ENCODE measurements around the gene SYCE3.
A peak's percentile ranks its signal among the peaks of the same experiment; 100 is the strongest.
"Not testable (repeated sequence)": the region's sequence is repeated elsewhere in the genome, so short reads cannot be mapped to it uniquely, and the experiment has no call there.

The SYCE3 gene

DNA sequence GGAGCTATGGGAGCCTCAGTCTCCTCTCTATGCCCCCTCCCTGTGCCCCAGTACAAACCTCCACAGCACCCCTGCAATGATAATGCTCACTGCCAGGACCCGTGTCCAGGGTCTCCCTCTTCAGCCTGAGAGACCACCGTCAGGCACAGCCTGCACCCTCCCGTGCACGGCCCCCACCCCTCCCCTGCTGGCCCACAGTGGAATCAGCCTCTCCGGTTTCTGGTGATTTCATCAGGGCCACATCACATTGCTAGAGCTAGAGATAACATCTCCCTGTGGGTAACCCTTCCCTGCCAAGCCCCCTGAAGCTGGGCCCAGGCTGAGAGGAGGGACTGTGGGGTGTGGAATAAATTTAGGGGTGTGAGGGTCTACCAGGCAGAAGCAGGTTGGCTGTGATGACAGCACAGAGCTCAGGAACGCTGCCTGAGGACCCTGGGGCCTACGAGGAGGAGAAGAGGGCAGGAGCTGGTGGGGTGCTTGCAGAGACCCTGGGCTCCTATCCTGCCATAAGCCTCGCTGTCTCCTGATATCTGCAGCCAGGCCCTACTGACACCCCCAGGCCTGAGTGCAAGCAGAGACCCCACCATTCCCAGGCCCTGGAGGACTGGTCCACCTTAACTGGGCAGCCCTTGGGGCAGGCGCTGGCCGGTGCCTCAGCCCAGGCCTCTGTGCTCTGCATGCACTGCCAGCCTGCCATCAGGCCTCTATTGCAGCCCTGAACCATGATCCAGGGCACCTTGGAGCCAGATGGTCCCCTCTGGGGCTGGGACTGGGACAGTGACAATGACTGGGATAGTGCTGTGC lies 17.0 kb downstream of the SYCE3 start, which contains the start of gene KLHDC7B:
Gene KLHDC7B (plus strand): TSS at position 378 of the 804 bp plus-strand sequence. CDS start 345 bp downstream, at position 723.
- H3K27me3 ChIP-seq (ENCODE audit: insufficient read depth, low read length) = peaks cover 26% of the 10 kb centered on the region
- no peaks in the 10 kb centered on the region; the same call in 1 of the 2 replicates for H3K4me1 ChIP-seq (ENCODE audit: insufficient read depth, low read length)
- H3K9ac ChIP-seq (ENCODE audit: low read depth, low read length) = no peak within 1 kb of the TSS
- no peak within 1 kb of the TSS for H3K4me3 ChIP-seq (ENCODE audit: low read length)
- no peaks in the 10 kb centered on the region for H3K9me3 ChIP-seq (ENCODE audit: insufficient read depth, low read depth, low read length)
- no peaks in the 10 kb centered on the region for H3K36me3 ChIP-seq (ENCODE audit: insufficient read depth, low read depth, low read length)
- H3K27ac ChIP-seq (ENCODE audit: low read length) = no peak within 1 kb of the TSS

DNA sequence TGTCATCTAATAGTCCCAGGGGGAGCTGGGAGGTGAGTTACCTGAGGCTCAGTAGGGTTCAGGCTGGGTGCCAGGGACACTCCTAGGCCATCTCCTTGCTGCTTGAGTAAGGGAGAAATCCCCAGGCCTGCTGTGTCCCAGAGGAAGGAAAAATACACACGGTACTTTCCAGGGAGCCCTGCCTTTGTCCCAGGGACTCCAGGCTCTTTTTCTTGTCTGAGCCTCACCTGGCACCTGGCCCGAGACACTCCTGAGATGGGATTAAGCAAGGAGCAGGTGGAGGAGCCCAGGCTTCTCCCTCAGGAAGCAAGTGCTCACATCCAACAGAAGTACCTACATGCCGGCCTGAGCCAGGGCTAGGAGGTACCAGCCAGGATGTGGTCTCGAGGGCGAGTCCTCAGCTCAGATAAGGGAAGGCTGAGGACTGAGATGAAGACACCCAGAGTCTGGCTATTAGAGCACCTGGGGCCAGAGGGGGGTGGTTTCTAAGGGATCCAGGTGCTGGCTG lies 17.9 kb downstream of the SYCE3 start:
- Histone ChIP-seq H3K9ac (ENCODE audit: low read depth, low read length) (no peak overlapping the region), H3K4me1 (ENCODE audit: insufficient read depth, low read length) (no peaks in the 10 kb centered on the region; the same call in 1 of the 2 replicates), H3K4me3 (ENCODE audit: low read length) (no peak overlapping the region), H3K27ac (ENCODE audit: low read length) (no peak overlapping the region), H3K9me3 (ENCODE audit: insufficient read depth, low read depth, low read length) (no peaks in the 10 kb centered on the region), H3K27me3 (ENCODE audit: insufficient read depth, low read length) (peaks cover 26% of the 10 kb centered on the region), H3K36me3 (ENCODE audit: insufficient read depth, low read depth, low read length) (no peaks in the 10 kb centered on the region)

DNA sequence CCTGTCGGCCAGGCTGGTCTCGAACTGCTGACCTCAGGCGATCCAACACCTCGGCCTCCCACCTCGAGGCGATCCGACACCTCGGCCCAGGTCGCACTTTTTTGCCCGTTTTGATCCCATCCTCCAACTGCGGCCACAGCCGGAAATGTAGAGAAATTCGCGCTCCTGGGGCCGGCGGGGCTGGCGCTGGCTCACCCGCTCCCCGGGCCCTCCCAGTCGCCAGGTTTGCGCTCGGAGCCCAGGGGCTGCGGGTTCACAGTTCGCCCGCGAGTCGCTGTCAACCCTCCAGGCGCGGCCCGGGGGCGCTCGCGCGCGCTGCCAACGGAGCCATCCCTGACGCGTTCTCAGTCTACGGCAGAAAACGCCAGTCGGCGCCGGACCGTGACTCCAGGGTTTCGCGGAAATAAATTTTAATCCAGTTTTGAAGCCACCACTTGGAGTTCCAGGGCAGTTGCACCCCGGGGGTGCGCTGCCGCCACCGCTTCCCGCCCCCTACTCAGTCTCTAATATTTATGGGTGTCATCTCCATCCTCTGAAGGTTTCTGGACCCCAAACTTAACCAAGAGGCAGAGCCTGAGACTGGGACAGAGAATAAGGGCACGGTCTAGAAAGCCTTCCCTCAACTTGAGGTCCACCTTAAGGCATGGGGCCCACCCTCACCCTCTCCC lies 18.5 kb downstream of the SYCE3 start:
- no peak overlapping the region for H3K27ac ChIP-seq (ENCODE audit: low read length)
- H3K9ac ChIP-seq (ENCODE audit: low read depth, low read length) = no peak overlapping the region
- H3K27me3 ChIP-seq (ENCODE audit: insufficient read depth, low read length) = peaks cover 26% of the 10 kb centered on the region
- H3K4me3 ChIP-seq (ENCODE audit: low read length) = peak overlapping the region; percentile 41; the same call in 1 of the 2 replicates
- no peaks in the 10 kb centered on the region; the same call in 1 of the 2 replicates for H3K4me1 ChIP-seq (ENCODE audit: insufficient read depth, low read length)
- no peaks in the 10 kb centered on the region for H3K9me3 ChIP-seq (ENCODE audit: insufficient read depth, low read depth, low read length)
- no peaks in the 10 kb centered on the region for H3K36me3 ChIP-seq (ENCODE audit: insufficient read depth, low read depth, low read length)

DNA sequence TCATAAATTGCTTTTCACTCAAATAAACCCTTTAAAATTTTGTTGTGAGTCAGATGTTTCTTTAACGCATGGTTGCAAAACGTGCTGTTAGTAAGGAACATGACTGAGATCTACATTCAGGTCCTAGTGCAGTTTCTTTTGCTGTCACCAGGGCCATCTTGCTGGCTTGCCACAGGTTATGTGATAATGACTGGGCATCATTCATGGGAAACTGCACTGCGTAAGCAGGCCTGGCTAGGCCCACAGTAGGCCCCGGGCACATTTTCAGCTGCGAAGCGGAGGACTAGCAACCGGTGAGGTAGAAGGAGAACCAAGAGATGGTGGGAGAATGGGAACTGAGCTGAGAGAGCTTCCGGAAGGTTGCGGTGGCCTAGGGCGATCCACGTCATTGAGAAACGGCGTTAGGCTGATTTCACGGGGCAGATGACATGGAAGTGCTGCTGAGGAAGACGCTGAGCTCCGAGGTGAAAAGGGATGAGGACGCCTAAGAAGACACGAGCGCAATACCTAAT lies 20.2 kb downstream of the SYCE3 start:
- no peak overlapping the region for H3K4me3 ChIP-seq (ENCODE audit: low read length)
- H3K27ac ChIP-seq (ENCODE audit: low read length) = no peak overlapping the region
- H3K36me3 ChIP-seq (ENCODE audit: insufficient read depth, low read depth, low read length) = no peaks in the 10 kb centered on the region
- no peaks in the 10 kb centered on the region for H3K9me3 ChIP-seq (ENCODE audit: insufficient read depth, low read depth, low read length)
- H3K9ac ChIP-seq (ENCODE audit: low read depth, low read length) = no peak overlapping the region
- no peaks in the 10 kb centered on the region; the same call in 1 of the 2 replicates for H3K4me1 ChIP-seq (ENCODE audit: insufficient read depth, low read length)
- peaks cover 31% of the 10 kb centered on the region for H3K27me3 ChIP-seq (ENCODE audit: insufficient read depth, low read length)

DNA sequence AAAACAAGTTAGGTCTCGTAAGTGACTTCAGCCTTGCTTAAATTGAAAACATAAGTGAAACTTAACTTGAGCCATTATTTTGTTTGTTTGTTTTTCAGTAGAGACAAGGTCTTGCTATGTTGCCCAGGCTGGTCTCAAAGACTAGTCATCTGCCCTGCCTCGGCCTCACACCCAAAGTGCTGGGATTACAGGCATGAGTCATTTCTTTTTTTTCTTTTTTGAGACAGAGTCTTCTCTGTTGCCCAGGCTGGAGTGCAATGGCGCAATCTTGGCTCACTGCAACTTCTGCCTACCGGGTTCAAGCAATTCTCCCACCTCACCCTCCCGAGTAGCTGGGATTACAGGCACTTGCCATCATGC lies 21.1 kb downstream of the SYCE3 start:
- not testable (repeated sequence) for H3K27ac ChIP-seq (ENCODE audit: low read length); H3K9me3 ChIP-seq (ENCODE audit: insufficient read depth, low read depth, low read length); H3K9ac ChIP-seq (ENCODE audit: low read depth, low read length); H3K4me1 ChIP-seq (ENCODE audit: insufficient read depth, low read length); H3K4me3 ChIP-seq (ENCODE audit: low read length); H3K36me3 ChIP-seq (ENCODE audit: insufficient read depth, low read depth, low read length)
- peaks cover 33% of the 10 kb centered on the region for H3K27me3 ChIP-seq (ENCODE audit: insufficient read depth, low read length)

DNA sequence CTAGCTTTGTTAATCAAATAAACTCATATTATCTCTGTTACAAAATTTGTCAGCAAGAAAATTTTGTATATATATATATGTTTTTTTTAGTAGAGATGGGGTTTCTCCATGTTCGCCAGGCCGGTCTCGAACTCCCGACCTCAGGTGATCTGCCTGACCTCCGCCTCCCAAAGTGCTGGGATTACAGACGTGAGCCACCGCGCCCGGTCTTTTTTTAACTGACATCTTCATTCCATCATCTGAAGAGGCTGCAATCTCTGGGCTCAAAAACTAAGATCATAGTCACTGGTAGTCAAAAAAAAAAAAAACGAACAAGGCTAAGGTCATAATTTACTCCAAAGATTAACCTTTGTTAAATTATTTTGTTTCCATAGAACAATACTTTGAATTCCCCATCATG lies 22.3 kb downstream of the SYCE3 start:
- no peaks in the 10 kb centered on the region for H3K9me3 ChIP-seq (ENCODE audit: insufficient read depth, low read depth, low read length)
- no peak overlapping the region for H3K27ac ChIP-seq (ENCODE audit: low read length)
- H3K36me3 ChIP-seq (ENCODE audit: insufficient read depth, low read depth, low read length) = no peaks in the 10 kb centered on the region
- no peak overlapping the region for H3K9ac ChIP-seq (ENCODE audit: low read depth, low read length)
- no peaks in the 10 kb centered on the region; the same call in 1 of the 2 replicates for H3K4me1 ChIP-seq (ENCODE audit: insufficient read depth, low read length)
- H3K4me3 ChIP-seq (ENCODE audit: low read length) = no peak overlapping the region
- peaks cover 27% of the 10 kb centered on the region for H3K27me3 ChIP-seq (ENCODE audit: insufficient read depth, low read length)

DNA sequence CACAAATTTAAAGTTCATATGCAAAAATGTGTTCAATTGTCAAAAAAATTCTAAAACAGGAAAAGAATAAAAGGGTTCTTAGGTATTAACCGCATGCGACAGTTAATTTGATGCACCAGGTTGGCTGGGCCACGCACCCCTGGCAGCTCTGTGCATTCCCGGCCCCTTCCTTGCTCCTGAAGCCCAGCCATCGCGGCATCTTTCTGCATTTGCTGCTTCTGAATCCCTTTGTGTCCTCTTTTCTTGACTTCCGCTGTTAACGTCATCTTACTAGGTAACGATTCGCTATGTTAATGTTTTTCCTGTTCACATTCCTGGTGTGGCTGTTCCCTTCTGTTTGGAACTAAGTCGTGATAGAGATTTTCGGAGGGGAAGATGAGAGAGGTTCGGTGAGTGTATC lies 25.0 kb downstream of the SYCE3 start:
- Histone ChIP-seq H3K9me3 (ENCODE audit: insufficient read depth, low read depth, low read length) (no peaks in the 10 kb centered on the region), H3K36me3 (ENCODE audit: insufficient read depth, low read depth, low read length) (no peaks in the 10 kb centered on the region), H3K4me3 (ENCODE audit: low read length) (no peak overlapping the region), H3K9ac (ENCODE audit: low read depth, low read length) (no peak overlapping the region), H3K27ac (ENCODE audit: low read length) (no peak overlapping the region), H3K4me1 (ENCODE audit: insufficient read depth, low read length) (no peaks in the 10 kb centered on the region), H3K27me3 (ENCODE audit: insufficient read depth, low read length) (peaks cover 19% of the 10 kb centered on the region)

DNA sequence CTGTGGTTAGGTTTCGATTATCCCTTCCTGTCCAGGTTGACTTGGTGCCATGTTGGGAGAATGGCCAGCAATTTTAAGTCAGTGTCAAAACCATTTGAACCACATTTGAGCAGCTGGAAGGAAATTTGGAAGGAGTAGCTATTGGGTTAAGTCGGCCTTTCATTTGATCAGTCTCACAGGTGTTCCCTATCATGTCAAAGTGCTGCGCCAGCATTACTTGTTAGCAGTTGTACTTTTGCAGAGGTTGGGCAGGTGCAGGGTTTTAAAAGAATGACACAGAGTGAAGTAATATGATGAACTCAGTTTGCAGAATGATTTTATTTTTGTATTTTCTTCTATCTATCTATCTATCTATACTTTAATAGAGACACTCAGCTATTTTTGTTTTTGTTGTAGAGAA lies 26.5 kb downstream of the SYCE3 start:
- Histone ChIP-seq H3K27ac (ENCODE audit: low read length) (no peak overlapping the region), H3K9me3 (ENCODE audit: insufficient read depth, low read depth, low read length) (no peaks in the 10 kb centered on the region), H3K4me3 (ENCODE audit: low read length) (no peak overlapping the region), H3K27me3 (ENCODE audit: insufficient read depth, low read length) (peaks cover 34% of the 10 kb centered on the region), H3K36me3 (ENCODE audit: insufficient read depth, low read depth, low read length) (no peaks in the 10 kb centered on the region), H3K9ac (ENCODE audit: low read depth, low read length) (no peak overlapping the region), H3K4me1 (ENCODE audit: insufficient read depth, low read length) (no peaks in the 10 kb centered on the region; the same call in 1 of the 2 replicates)

DNA sequence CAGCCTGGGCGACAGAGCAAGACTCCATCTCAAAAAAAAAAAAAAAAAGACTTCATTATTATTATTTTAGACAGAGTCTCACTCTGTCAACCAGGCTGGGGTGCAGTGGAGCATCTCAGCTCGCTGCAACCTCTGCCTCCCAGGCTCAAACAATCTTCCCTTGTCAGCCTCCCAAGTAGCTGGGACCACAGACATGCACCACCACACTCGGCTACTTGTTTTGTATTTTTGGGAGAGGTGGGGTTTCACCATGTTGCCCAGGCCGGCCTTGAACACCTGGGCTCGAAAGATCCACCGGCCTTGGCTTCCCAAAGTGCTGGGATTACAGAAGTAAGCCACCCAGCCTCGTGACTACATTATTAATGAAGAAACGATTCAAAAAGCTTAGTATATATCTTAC lies 27.6 kb downstream of the SYCE3 start:
- H3K4me1 ChIP-seq (ENCODE audit: insufficient read depth, low read length) = no peaks in the 10 kb centered on the region; the same call in 1 of the 2 replicates
- no peak overlapping the region for H3K9ac ChIP-seq (ENCODE audit: low read depth, low read length)
- no peaks in the 10 kb centered on the region for H3K36me3 ChIP-seq (ENCODE audit: insufficient read depth, low read depth, low read length)
- no peak overlapping the region for H3K27ac ChIP-seq (ENCODE audit: low read length)
- no peak overlapping the region for H3K4me3 ChIP-seq (ENCODE audit: low read length)
- no peaks in the 10 kb centered on the region for H3K9me3 ChIP-seq (ENCODE audit: insufficient read depth, low read depth, low read length)
- peaks cover 46% of the 10 kb centered on the region for H3K27me3 ChIP-seq (ENCODE audit: insufficient read depth, low read length)

DNA sequence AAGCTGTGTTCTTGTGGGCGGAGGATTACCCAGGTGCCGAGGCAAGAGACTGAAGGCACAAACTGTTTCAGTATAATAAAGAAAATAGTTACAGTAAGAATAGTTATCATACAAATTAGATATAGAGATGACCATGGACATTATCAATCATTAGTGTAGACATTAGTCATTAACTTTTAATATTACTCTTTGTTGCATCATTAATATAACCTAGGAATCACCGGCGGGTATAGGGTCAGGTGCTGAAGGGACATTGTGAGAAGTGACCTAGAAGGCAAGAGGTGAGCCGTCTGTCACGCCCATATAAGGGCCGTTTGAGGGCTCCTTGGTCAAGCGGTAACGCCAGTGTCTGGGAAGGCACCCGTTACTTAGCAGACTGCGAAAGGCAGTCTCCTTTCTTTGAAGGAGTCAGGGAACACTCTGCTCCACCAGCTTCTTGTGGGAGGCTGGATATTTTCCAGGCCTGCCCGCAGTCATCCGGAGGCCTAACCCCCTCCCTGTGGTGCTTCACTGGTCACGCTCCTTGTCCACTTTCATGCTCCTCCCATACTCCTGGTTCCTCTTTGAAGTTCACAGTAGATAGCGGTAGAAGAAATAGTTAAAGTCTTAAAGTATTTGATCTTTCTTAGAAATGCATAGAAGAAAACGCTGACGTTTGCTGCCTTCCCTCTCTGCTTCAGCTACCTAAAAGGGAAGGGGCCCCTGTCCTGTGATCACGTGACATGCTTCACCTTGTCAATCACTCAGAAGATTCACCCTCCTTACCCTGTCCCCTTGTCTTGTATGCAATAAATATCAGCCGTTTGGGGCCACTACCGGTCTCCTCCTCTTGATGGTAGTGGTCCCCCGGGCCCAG lies 28.6 kb downstream of the SYCE3 start:
- not testable (repeated sequence) for H3K9ac ChIP-seq (ENCODE audit: low read depth, low read length)

More for the DNA sequence above, 28.6 kb downstream of the SYCE3 start:
- not testable (repeated sequence) for H3K36me3 ChIP-seq (ENCODE audit: insufficient read depth, low read depth, low read length); H3K4me1 ChIP-seq (ENCODE audit: insufficient read depth, low read length); H3K4me3 ChIP-seq (ENCODE audit: low read length); H3K27ac ChIP-seq (ENCODE audit: low read length); H3K9me3 ChIP-seq (ENCODE audit: insufficient read depth, low read depth, low read length)
- H3K27me3 ChIP-seq (ENCODE audit: insufficient read depth, low read length) = peaks cover 56% of the 10 kb centered on the region
